Activated CD8-positive, alpha-beta memory T cell treated with anti-CD3 and anti-CD28 coated beads, Interleukin-2, amount 50 U/mL, for 4 hours (primary cell): ENCODE data around the gene ERCC5.
A peak's percentile ranks its signal among the peaks of the same experiment; 100 is the strongest.

Experiments
- DNase-seq: peaks from one replicate; pipeline ENCODE4 v3.0.0-alpha.2; 2020

ERCC5 gene

GRCh38 chr13:102846261-102847015, 606 bp downstream of the ERCC5 start:
- DNase-seq: peak; percentile 37

GRCh38 chr13:102847272-102848234, 1.7 kb downstream of the ERCC5 start:
- no peak for DNase-seq

- DNase-seq: no peak
These were observed 3.1 kb downstream of the ERCC5 start for GRCh38 chr13:102848956-102849355.

GRCh38 chr13:102852556-102852955, 6.7 kb downstream of the ERCC5 start:
- no peak for DNase-seq

- no peak for DNase-seq
These were observed 8.8 kb downstream of the ERCC5 start for GRCh38 chr13:102854675-102855074.

- DNase-seq: no peak
These were observed 10.7 kb downstream of the ERCC5 start for GRCh38 chr13:102856557-102856956.

- no peak for DNase-seq
These were observed 16.9 kb downstream of the ERCC5 start for GRCh38 chr13:102862624-102863210.

GRCh38 chr13:102863590-102863989, 17.8 kb downstream of the ERCC5 start:
- no peak for DNase-seq

- DNase-seq: no peak
These were observed 22.6 kb downstream of the ERCC5 start for GRCh38 chr13:102868366-102868936.

- no peak for DNase-seq
These were observed 24.3 kb downstream of the ERCC5 start for GRCh38 chr13:102869948-102870676.

- peak; percentile 48 for DNase-seq
These were observed 25.0 kb downstream of the ERCC5 start for GRCh38 chr13:102870677-102871415.

GRCh38 chr13:102872131-102872530, 26.3 kb downstream of the ERCC5 start:
- DNase-seq: no peak

- no peak for DNase-seq
These were observed 26.7 kb downstream of the ERCC5 start for GRCh38 chr13:102872531-102872930.

- no peak for DNase-seq
These were observed 27.8 kb downstream of the ERCC5 start for GRCh38 chr13:102873653-102874052.

GRCh38 chr13:102875256-102875655, 29.4 kb downstream of the ERCC5 start:
- no peak for DNase-seq

GRCh38 chr13:102877303-102877702, 31.5 kb downstream of the ERCC5 start:
- DNase-seq: no peak

GRCh38 chr13:102878481-102878880, 32.6 kb downstream of the ERCC5 start:
- DNase-seq: no peak

GRCh38 chr13:102879793-102880499, 34.1 kb downstream of the ERCC5 start:
- no peak for DNase-seq

- DNase-seq: no peak
These were observed 36.2 kb downstream of the ERCC5 start for GRCh38 chr13:102881819-102882686.

GRCh38 chr13:102892503-102892902, 46.7 kb downstream of the ERCC5 start:
- DNase-seq: no peak
